Measurements from ENCODE around the gene CYP46A1. TPM values are rescaled to one million over a fixed set of nuclear protein-coding genes. Genes with fewer than 3 reads are reported as not detected.

CYP46A1 gene
- total RNA-seq, 1 donor from 2014 or later: 2.1 TPM

DNA sequence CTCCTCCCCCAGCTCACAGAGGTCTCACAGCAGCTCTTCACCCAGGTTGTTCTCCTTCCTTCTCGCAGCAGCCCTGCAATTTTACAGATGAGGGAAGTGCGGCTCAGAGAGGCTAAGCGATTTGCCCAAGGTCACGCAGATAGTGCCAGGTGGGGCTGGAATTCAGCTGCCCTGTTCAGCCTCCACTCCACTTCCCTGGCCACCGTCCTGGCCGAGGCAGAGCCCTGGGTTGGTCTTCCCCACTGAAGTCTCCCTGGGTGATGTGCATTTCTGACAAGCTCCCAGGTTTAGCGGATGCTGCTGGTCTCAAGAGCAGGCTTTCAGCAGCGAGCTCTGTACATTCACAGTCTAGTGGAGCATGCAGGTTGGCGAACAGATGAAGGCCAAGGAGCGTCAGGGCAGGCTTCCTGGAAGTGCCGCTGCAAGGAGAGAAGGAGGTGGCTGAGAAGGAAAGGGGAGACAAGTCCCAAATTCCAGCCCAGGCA lies 80.2 kb downstream of the CYP46A1 start:
- H3K27me3 ChIP-seq (ENCODE audit: control insufficient read depth in 3 of 3, insufficient read depth in 3 of 3, low read length in 3 of 3): no peaks in the 10 kb centered on the region
- no peak overlapping the region for H3K4me3 ChIP-seq (ENCODE audit: low read length in 3 of 3)
- no peak overlapping the region for H3K9ac ChIP-seq (ENCODE audit: low read depth in 1 of 3, low read length in 3 of 3)
- H3K9me3 ChIP-seq (ENCODE audit: control insufficient read depth in 3 of 3, low read length in 3 of 3): no peaks in the 10 kb centered on the region
- H3K4me1 ChIP-seq (ENCODE audit: control insufficient read depth in 3 of 3, insufficient read depth in 3 of 3, low read length in 3 of 3): peaks cover 9 to 12% (median 10%) of the 10 kb centered on the region in 3 donors
- no peaks in the 10 kb centered on the region for H3K36me3 ChIP-seq (ENCODE audit: control insufficient read depth in 3 of 3, insufficient read depth in 3 of 3, low read length in 3 of 3)
- H3K27ac ChIP-seq (ENCODE audit: low read depth, low read length): no peak overlapping the region

GRCh38 chr14:99768381-99768780 lies 84.3 kb downstream of the CYP46A1 start:
- Histone ChIP-seq H3K4me3 (ENCODE audit: low read length in 3 of 3) (no peak overlapping the region), H3K36me3 (ENCODE audit: control insufficient read depth in 3 of 3, insufficient read depth in 3 of 3, low read length in 3 of 3) (no peaks in the 10 kb centered on the region), H3K9ac (ENCODE audit: low read depth in 1 of 3, low read length in 3 of 3) (peak overlapping the region in 1 of 3 donors; percentile 47), H3K4me1 (ENCODE audit: control insufficient read depth in 3 of 3, insufficient read depth in 3 of 3, low read length in 3 of 3) (peaks cover 11 to 15% (median 11%) of the 10 kb centered on the region in 3 donors), H3K27me3 (ENCODE audit: control insufficient read depth in 3 of 3, insufficient read depth in 3 of 3, low read length in 3 of 3) (no peaks in the 10 kb centered on the region), H3K9me3 (ENCODE audit: control insufficient read depth in 3 of 3, low read length in 3 of 3) (no peaks in the 10 kb centered on the region), H3K27ac (ENCODE audit: low read depth, low read length) (no peak overlapping the region)

- Histone ChIP-seq H3K4me1 (ENCODE audit: control insufficient read depth in 3 of 3, insufficient read depth in 3 of 3, low read length in 3 of 3) (peaks cover 11 to 16% (median 13%) of the 10 kb centered on the region in 3 donors), H3K9ac (ENCODE audit: low read depth in 1 of 3, low read length in 3 of 3) (no peak overlapping the region), H3K9me3 (ENCODE audit: control insufficient read depth in 3 of 3, low read length in 3 of 3) (no peaks in the 10 kb centered on the region), H3K27ac (ENCODE audit: low read depth, low read length) (no peak overlapping the region), H3K36me3 (ENCODE audit: control insufficient read depth in 3 of 3, insufficient read depth in 3 of 3, low read length in 3 of 3) (no peaks in the 10 kb centered on the region), H3K27me3 (ENCODE audit: control insufficient read depth in 3 of 3, insufficient read depth in 3 of 3, low read length in 3 of 3) (no peaks in the 10 kb centered on the region), H3K4me3 (ENCODE audit: low read length in 3 of 3) (no peak overlapping the region)
Observed at GRCh38 chr14:99769123-99769522, 85.0 kb downstream of the CYP46A1 start.

GRCh38 chr14:99769799-99770198 lies 85.7 kb downstream of the CYP46A1 start:
- no peaks in the 10 kb centered on the region for H3K36me3 ChIP-seq (ENCODE audit: control insufficient read depth in 3 of 3, insufficient read depth in 3 of 3, low read length in 3 of 3)

GRCh38 chr14:99772371-99773283 lies 88.5 kb downstream of the CYP46A1 start:
- Histone ChIP-seq H3K27ac (ENCODE audit: low read depth, low read length) (no peak overlapping the region), H3K36me3 (ENCODE audit: control insufficient read depth in 3 of 3, insufficient read depth in 3 of 3, low read length in 3 of 3) (no peaks in the 10 kb centered on the region), H3K4me1 (ENCODE audit: control insufficient read depth in 3 of 3, insufficient read depth in 3 of 3, low read length in 3 of 3) (peaks cover 16 to 24% (median 20%) of the 10 kb centered on the region in 3 donors), H3K9me3 (ENCODE audit: control insufficient read depth in 3 of 3, low read length in 3 of 3) (no peaks in the 10 kb centered on the region), H3K4me3 (ENCODE audit: low read length in 3 of 3) (no peak overlapping the region), H3K9ac (ENCODE audit: low read depth in 1 of 3, low read length in 3 of 3) (peak overlapping the region in 1 of 3 donors; percentile 34), H3K27me3 (ENCODE audit: control insufficient read depth in 3 of 3, insufficient read depth in 3 of 3, low read length in 3 of 3) (no peaks in the 10 kb centered on the region)

More at GRCh38 chr14:99769799-99770198, 85.7 kb downstream of the CYP46A1 start:
- Histone ChIP-seq H3K27me3 (ENCODE audit: control insufficient read depth in 3 of 3, insufficient read depth in 3 of 3, low read length in 3 of 3) (no peaks in the 10 kb centered on the region), H3K27ac (ENCODE audit: low read depth, low read length) (no peak overlapping the region), H3K9me3 (ENCODE audit: control insufficient read depth in 3 of 3, low read length in 3 of 3) (no peaks in the 10 kb centered on the region), H3K4me1 (ENCODE audit: control insufficient read depth in 3 of 3, insufficient read depth in 3 of 3, low read length in 3 of 3) (peaks cover 17 to 22% (median 19%) of the 10 kb centered on the region in 3 donors), H3K4me3 (ENCODE audit: low read length in 3 of 3) (no peak overlapping the region), H3K9ac (ENCODE audit: low read depth in 1 of 3, low read length in 3 of 3) (no peak overlapping the region)

DNA sequence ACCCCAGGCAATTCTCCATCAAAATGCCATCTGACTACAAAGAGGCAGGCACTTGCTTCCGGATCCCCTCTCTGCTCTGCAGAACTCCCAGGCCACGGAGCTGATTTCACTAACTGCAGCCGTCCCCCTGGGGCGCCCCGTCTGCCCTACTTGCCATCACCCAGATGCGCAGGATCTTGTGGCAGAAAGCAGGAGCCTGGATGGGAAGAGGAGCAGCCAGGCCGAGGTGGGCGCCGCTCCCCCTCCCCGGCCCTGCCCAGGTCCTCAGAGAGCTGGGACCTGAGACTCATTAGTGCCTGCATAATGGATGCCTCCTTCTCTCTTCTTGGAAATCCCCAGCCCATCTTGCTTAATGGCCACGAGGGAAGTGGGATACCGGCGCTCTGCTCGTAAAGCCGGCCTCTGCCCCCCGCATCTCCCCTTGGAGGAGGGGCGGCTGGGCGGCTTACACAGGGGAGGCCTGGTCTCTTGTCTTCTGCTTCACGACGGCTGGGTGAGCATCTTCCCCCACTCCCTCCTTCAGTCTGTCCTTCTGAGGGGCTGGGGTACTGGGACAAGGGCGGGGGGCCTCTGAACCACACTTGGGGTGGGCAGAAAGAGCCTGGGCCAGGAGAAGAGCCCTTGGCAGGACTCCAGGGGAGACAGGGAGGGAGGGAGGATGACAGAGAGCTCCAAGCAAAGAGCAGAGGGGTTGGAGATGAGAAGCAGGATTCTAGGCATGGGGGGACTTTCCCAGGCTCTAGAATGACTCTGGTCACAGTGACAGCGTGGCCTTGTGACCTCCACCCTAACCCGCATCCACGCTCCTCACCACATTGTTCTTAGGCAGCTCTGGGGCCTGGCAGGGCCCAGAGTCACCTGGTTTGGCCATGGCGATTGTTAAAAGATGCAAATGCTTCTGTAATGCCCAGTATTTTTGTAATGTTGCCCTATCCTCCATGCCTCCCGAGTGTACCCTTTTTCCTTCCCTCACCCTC lies 89.7 kb downstream of the CYP46A1 start:
- Histone ChIP-seq H3K9me3 (ENCODE audit: control insufficient read depth in 3 of 3, low read length in 3 of 3) (no peaks in the 10 kb centered on the region), H3K9ac (ENCODE audit: low read depth in 1 of 3, low read length in 3 of 3) (no peak overlapping the region), H3K36me3 (ENCODE audit: control insufficient read depth in 3 of 3, insufficient read depth in 3 of 3, low read length in 3 of 3) (no peaks in the 10 kb centered on the region), H3K27ac (ENCODE audit: low read depth, low read length) (no peak overlapping the region), H3K27me3 (ENCODE audit: control insufficient read depth in 3 of 3, insufficient read depth in 3 of 3, low read length in 3 of 3) (no peaks in the 10 kb centered on the region), H3K4me1 (ENCODE audit: control insufficient read depth in 3 of 3, insufficient read depth in 3 of 3, low read length in 3 of 3) (peaks cover 8 to 18% (median 11%) of the 10 kb centered on the region in 3 donors), H3K4me3 (ENCODE audit: low read length in 3 of 3) (no peak overlapping the region)

DNA sequence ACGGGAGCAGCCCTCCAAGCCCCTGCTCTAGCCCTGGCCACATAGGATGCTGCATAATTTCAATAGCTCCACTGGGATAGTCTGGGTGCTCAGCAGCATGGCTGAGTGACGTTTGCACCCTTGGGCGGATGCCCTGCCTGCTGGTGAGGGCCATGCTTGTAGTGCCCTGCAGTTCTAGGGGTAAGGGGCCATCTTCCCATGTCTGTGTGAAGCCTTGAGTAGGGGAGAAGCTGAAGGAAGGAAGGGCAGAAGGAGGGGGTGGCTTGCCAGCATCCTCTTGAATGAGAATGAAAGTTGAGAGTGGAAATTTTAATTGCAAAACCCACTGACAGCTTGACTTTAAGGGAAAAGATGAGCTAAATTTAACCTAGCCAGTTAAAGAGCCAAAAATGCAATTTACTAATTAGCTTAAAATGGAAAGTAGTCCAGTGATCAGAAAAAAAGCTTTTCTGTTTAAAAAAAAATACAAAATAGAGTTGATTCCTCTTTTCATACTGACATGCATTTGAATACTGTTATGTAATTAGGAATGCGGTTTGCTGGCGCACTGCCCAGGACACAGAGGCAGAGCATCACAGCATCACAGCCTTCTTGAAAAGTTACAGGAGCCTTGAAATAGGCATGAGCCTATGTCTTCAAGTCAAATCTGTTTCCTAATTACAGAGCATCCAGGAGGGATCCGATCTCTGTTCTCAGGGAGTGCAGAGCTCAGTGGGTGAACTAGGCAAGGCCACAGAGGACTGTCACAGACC lies 90.6 kb downstream of the CYP46A1 start:
- no peak overlapping the region for H3K27ac ChIP-seq (ENCODE audit: low read depth, low read length)
- H3K27me3 ChIP-seq (ENCODE audit: control insufficient read depth in 3 of 3, insufficient read depth in 3 of 3, low read length in 3 of 3): no peaks in the 10 kb centered on the region
- no peak overlapping the region for H3K4me3 ChIP-seq (ENCODE audit: low read length in 3 of 3)
- H3K36me3 ChIP-seq (ENCODE audit: control insufficient read depth in 3 of 3, insufficient read depth in 3 of 3, low read length in 3 of 3): no peaks in the 10 kb centered on the region
- H3K4me1 ChIP-seq (ENCODE audit: control insufficient read depth in 3 of 3, insufficient read depth in 3 of 3, low read length in 3 of 3): peaks cover 6 to 18% (median 11%) of the 10 kb centered on the region in 3 donors
- H3K9ac ChIP-seq (ENCODE audit: low read depth in 1 of 3, low read length in 3 of 3): no peak overlapping the region
- H3K9me3 ChIP-seq (ENCODE audit: control insufficient read depth in 3 of 3, low read length in 3 of 3): no peaks in the 10 kb centered on the region

DNA sequence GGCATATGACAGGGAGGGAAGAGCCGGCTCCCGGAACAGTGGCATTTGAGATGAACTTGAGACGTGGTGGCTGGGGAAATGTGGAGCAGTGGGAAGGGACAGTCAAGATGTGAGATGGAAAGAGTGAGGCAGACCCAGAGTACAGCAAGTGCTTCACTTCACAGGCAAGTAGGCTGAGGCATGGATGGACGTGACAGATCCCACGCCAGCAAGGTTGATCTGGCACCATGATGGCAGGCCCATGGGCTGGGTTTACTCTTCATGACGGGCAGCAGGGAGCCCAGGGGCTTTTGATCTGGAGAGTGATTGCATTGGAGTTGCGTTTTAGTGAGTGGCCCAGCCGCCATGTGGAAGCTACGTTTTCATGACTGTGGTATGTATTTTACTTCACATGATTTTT lies 91.3 kb downstream of the CYP46A1 start:
- Histone ChIP-seq H3K9ac (ENCODE audit: low read depth in 1 of 3, low read length in 3 of 3) (no peak overlapping the region), H3K4me3 (ENCODE audit: low read length in 3 of 3) (no peak overlapping the region), H3K36me3 (ENCODE audit: control insufficient read depth in 3 of 3, insufficient read depth in 3 of 3, low read length in 3 of 3) (no peaks in the 10 kb centered on the region), H3K4me1 (ENCODE audit: control insufficient read depth in 3 of 3, insufficient read depth in 3 of 3, low read length in 3 of 3) (peaks cover 6 to 18% (median 11%) of the 10 kb centered on the region in 3 donors), H3K27me3 (ENCODE audit: control insufficient read depth in 3 of 3, insufficient read depth in 3 of 3, low read length in 3 of 3) (no peaks in the 10 kb centered on the region), H3K9me3 (ENCODE audit: control insufficient read depth in 3 of 3, low read length in 3 of 3) (no peaks in the 10 kb centered on the region), H3K27ac (ENCODE audit: low read depth, low read length) (no peak overlapping the region)
